ENCODE data around the gene EPHB1.

DNA sequence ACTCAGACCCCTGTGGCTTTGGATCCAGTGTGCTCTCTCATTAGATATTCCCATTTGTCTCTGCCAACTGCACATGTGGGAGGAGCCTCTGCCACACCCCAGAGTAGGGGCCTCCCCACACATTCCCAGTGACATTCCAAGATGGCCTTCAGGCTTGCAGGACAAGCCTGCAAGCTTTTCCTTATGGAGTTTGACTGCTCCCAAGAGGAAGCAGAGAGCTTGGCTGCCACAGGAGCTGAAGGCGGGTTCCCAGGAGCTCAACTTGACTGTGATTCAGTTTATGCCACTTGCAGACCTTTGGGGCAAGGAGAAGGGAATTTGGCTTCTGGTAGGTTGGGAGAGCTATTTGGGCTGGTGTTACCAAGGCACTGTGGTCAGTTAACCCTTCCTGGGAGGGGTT lies 22.5 kb upstream of the EPHB1 start:
- TF ChIP-seq, protein P1, sequence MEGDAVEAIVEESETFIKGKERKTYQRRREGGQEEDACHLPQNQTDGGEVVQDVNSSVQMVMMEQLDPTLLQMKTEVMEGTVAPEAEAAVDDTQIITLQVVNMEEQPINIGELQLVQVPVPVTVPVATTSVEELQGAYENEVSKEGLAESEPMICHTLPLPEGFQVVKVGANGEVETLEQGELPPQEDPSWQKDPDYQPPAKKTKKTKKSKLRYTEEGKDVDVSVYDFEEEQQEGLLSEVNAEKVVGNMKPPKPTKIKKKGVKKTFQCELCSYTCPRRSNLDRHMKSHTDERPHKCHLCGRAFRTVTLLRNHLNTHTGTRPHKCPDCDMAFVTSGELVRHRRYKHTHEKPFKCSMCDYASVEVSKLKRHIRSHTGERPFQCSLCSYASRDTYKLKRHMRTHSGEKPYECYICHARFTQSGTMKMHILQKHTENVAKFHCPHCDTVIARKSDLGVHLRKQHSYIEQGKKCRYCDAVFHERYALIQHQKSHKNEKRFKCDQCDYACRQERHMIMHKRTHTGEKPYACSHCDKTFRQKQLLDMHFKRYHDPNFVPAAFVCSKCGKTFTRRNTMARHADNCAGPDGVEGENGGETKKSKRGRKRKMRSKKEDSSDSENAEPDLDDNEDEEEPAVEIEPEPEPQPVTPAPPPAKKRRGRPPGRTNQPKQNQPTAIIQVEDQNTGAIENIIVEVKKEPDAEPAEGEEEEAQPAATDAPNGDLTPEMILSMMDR (IDR thresholded peaks at IDR 0.05; ENCODE audit: poor library complexity, severe bottlenecking), result no peak
- no peak for TF ChIP-seq EZH2 (IDR thresholded peaks at IDR 0.05; ENCODE audit: borderline replicate concordance, insufficient read depth, low read length, poor library complexity, severe bottlenecking)
- TF ChIP-seq, protein P2, sequence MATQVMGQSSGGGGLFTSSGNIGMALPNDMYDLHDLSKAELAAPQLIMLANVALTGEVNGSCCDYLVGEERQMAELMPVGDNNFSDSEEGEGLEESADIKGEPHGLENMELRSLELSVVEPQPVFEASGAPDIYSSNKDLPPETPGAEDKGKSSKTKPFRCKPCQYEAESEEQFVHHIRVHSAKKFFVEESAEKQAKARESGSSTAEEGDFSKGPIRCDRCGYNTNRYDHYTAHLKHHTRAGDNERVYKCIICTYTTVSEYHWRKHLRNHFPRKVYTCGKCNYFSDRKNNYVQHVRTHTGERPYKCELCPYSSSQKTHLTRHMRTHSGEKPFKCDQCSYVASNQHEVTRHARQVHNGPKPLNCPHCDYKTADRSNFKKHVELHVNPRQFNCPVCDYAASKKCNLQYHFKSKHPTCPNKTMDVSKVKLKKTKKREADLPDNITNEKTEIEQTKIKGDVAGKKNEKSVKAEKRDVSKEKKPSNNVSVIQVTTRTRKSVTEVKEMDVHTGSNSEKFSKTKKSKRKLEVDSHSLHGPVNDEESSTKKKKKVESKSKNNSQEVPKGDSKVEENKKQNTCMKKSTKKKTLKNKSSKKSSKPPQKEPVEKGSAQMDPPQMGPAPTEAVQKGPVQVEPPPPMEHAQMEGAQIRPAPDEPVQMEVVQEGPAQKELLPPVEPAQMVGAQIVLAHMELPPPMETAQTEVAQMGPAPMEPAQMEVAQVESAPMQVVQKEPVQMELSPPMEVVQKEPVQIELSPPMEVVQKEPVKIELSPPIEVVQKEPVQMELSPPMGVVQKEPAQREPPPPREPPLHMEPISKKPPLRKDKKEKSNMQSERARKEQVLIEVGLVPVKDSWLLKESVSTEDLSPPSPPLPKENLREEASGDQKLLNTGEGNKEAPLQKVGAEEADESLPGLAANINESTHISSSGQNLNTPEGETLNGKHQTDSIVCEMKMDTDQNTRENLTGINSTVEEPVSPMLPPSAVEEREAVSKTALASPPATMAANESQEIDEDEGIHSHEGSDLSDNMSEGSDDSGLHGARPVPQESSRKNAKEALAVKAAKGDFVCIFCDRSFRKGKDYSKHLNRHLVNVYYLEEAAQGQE (IDR thresholded peaks at IDR 0.05; ENCODE audit: borderline replicate concordance), result no peak
- no peak for TF ChIP-seq SMC3 (conservative IDR thresholded peaks at IDR 0.05; ENCODE audit: poor library complexity)
- TF ChIP-seq EP300 (conservative IDR thresholded peaks at IDR 0.05; ENCODE audit: poor library complexity, severe bottlenecking), result no peak
- TF ChIP-seq RAD21 (conservative IDR thresholded peaks at IDR 0.05), result no peak
- TF ChIP-seq POLR2AphosphoS5 (IDR thresholded peaks at IDR 0.05), result no peak
- no peak for TF ChIP-seq MXI1 (conservative IDR thresholded peaks at IDR 0.05; ENCODE audit: poor library complexity, severe bottlenecking)
